A549 treated with RU486 at 1 μM for 4 hours (cell line): ENCODE results near the gene OR51Q1. TPM values are rescaled to one million over a fixed set of nuclear protein-coding genes. Genes with fewer than 3 reads are reported as not detected.

ENCODE experiments used
- total RNA-seq: library from RNA; stranded (reverse); fragments of 200-300 nt; extraction: Qiagen RNA extraction; gene quantifications from 5 replicates; pipeline ENCODE4 v1.2.3, GENCODE V29; 2022; ENCODE audit warnings: low read depth

The OR51Q1 gene
- not detected in 5 replicates for total RNA-seq

GRCh38 chr11:5421811-5422210 lies at the start of gene OR51Q1:
Gene OR51Q1 (plus strand): TSS chr11:5422111. CDS start chr11:5422201, 90 bp downstream.

DNA sequence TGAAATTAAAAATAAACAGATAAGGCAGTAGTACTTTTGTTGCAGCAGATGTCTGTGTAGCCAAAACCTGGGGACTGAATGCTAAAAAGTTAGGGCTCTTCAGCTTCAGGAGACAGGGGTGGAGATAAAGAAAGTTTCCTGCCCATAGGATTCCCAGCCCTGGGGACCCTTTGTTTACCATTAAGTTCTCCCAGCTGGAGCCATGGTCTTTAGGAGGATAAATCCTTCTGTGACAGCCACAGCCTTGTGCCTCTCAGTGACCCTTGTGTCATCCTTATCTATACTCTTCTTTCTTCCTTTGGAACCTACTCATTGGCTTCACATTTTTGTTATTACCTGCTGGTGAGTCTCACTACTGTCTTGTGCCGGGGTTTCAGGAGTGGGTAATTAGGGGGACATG lies 38.3 kb upstream of the OR51Q1 start, which contains the start of gene OR51M1:
OR51M1 (plus strand) TSS at position 237 of the 400 bp plus-strand sequence. CDS start 5,587 bp downstream, outside the sequence.

DNA sequence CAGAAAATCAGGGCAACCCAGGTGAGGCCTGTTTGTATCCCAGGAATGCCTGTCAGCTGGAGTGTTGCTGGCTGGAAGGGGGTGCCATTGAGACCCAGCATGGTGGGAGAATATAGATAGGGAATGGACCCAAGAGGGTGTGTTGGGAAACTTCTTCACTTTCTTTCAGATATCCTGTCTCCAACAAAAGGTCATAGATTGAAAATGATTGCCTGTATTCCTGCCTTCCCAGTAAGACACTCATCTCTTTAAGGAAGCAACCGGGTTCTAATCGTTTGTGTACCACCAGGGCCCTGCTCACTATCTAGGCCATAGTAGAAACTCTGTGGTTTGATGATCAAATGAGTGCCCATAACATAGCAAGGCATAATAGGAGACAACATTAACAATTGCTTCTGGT lies 19.5 kb downstream of the OR51Q1 start, which contains the start of gene OR51I1:
OR51I1 (minus strand) TSS at position 101 of the 400 bp plus-strand sequence; CDS start at position 101, 0 bp downstream.

GRCh38 chr11:5449023-5449422 lies 27.1 kb downstream of the OR51Q1 start, which contains the start of gene OR51I2:
Gene OR51I2 (plus strand): TSS chr11:5449323. CDS start chr11:5453489, 4,166 bp downstream.

Other genes with a start within 250 kb of the OR51Q1 start
- not detected in 5 replicates for gene OR51V1, start 221.4 kb upstream of the OR51Q1 start, total RNA-seq
- not detected in 5 replicates for gene HBB, start 195.0 kb upstream of the OR51Q1 start, total RNA-seq
- gene HBD, start 187.6 kb upstream of the OR51Q1 start, total RNA-seq = not detected in 5 replicates
- gene HBG1, start 172.3 kb upstream of the OR51Q1 start, total RNA-seq = not detected in 5 replicates
- gene HBG2, start 167.3 kb upstream of the OR51Q1 start, total RNA-seq = not detected in 5 replicates
- 0.25 TPM in 1 of 5 replicates, not detected in the others for gene HBE1, start 152.2 kb upstream of the OR51Q1 start, total RNA-seq
- not detected in 5 replicates for gene OR51B4, start 120.2 kb upstream of the OR51Q1 start, total RNA-seq
- not detected in 5 replicates for gene OR51B2, start 97.8 kb upstream of the OR51Q1 start, total RNA-seq
- gene OR51B5, start 78.6 kb upstream of the OR51Q1 start, total RNA-seq = 0.07 to 0.09 TPM in 2 of 5 replicates, not detected in the others
- not detected in 5 replicates for gene OR51B6, start 70.6 kb upstream of the OR51Q1 start, total RNA-seq
- not detected in 5 replicates for gene OR51M1, start 38.3 kb upstream of the OR51Q1 start, total RNA-seq
- gene OR51I1, start 19.4 kb downstream of the OR51Q1 start, total RNA-seq = not detected in 5 replicates
- not detected in 5 replicates for gene OR51I2, start 27.2 kb downstream of the OR51Q1 start, total RNA-seq
- gene OR52D1, start 66.6 kb downstream of the OR51Q1 start, total RNA-seq = not detected in 5 replicates
- gene UBQLN3, start 87.8 kb downstream of the OR51Q1 start, total RNA-seq = not detected in 5 replicates
- gene UBQLNL, start 94.6 kb downstream of the OR51Q1 start, total RNA-seq = not detected in 5 replicates
- not detected in 5 replicates for gene OR52H1, start 126.4 kb downstream of the OR51Q1 start, total RNA-seq
- not detected in 5 replicates for gene OR52B6, start 158.8 kb downstream of the OR51Q1 start, total RNA-seq
- gene TRIM6, start 174.5 kb downstream of the OR51Q1 start, total RNA-seq = 8.9 to 13.1 TPM (median 12.4 TPM) in 5 replicates
- 2.7 to 5.1 TPM (median 3.9 TPM) in 5 replicates for gene TRIM34, start 202.9 kb downstream of the OR51Q1 start, total RNA-seq